ENCODE results near the gene TNNT2. TPM values are rescaled to one million over a fixed set of nuclear protein-coding genes. Genes with fewer than 3 reads are reported as not detected.

The TNNT2 gene
- total and polyA plus RNA-seq, 2 donors (not counting 1 experiment from before 2014, with no cell fraction given) = not detected

DNA sequence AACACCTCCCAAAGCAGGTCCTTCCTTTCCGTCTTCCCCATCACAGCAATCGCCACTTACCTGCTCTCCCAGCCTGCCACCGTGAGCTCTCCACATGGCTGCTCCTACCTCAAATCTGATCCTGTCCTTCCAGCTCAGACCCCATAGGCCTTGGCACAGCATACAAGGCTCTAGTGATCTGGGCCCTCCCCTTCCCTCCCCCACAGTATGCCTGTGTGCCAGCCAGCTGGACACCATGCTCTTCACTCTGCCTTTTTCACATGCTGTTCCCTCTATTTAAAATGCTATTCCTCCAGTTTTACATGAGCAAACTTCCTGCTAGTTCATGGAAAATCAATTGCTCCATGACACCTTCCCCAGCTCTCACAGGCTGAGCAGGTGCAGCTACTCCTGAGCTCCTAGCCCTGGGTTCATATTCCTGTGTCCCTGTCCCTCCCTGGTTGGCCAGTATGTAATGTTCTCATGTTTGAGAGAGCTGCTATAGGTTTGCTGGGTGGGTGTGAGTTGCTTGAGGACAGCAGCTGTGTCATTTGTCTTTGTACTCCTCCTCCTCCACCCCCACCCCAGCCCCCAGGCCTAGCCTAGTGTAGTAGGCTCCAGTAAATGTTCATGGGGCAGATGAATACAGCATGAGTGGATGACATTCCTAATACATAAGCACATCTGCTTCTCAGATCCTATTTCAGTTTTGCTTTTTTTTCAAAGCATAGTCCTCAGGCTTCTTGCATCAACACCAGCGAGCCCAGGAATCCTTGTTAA lies 6.3 kb upstream of the TNNT2 start:
- TF ChIP-seq, protein P1, sequence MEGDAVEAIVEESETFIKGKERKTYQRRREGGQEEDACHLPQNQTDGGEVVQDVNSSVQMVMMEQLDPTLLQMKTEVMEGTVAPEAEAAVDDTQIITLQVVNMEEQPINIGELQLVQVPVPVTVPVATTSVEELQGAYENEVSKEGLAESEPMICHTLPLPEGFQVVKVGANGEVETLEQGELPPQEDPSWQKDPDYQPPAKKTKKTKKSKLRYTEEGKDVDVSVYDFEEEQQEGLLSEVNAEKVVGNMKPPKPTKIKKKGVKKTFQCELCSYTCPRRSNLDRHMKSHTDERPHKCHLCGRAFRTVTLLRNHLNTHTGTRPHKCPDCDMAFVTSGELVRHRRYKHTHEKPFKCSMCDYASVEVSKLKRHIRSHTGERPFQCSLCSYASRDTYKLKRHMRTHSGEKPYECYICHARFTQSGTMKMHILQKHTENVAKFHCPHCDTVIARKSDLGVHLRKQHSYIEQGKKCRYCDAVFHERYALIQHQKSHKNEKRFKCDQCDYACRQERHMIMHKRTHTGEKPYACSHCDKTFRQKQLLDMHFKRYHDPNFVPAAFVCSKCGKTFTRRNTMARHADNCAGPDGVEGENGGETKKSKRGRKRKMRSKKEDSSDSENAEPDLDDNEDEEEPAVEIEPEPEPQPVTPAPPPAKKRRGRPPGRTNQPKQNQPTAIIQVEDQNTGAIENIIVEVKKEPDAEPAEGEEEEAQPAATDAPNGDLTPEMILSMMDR (IDR thresholded peaks at IDR 0.05) = no peak
- TF ChIP-seq EZH2 (IDR thresholded peaks at IDR 0.05; ENCODE audit: borderline replicate concordance, insufficient read depth, low read depth, low read length, poor library complexity, severe bottlenecking) = no peak
- WGBS (ENCODE audit: insufficient coverage) = 93% methylated on average over 4 of the region's 4 CpGs
- Mint-ChIP-seq H3K4me3 (no peak overlapping the region), H3K9me3 (ENCODE audit: insufficient read depth) (no peaks in the 10 kb centered on the region), H3K27ac (no peak overlapping the region), H3K4me1 (no peaks in the 10 kb centered on the region), H3K27me3 (peaks cover 32% of the 10 kb centered on the region)
- H3K4me1 ChIP-seq (ENCODE audit: control insufficient read depth in 2 of 2, insufficient read depth in 2 of 2, low read length in 2 of 2) = no peaks in the 10 kb centered on the region
- DNase-seq (no peak), ATAC-seq (ENCODE audit: low read depth) (no peak)
- no peaks in the 10 kb centered on the region for H3K9me3 ChIP-seq (ENCODE audit: control extremely low read depth in 1 of 3, control insufficient read depth in 2 of 3, insufficient read depth in 1 of 3, low read length in 2 of 3)
- H3K36me3 ChIP-seq (replicated peaks in 1 of 2; ENCODE audit: control extremely low read depth in 1 of 2, control insufficient read depth in 1 of 2, extremely low read depth in 1 of 2, insufficient read depth in 2 of 2, low read length in 1 of 2) = no peaks in the 10 kb centered on the region
- H3K27me3 ChIP-seq (replicated peaks in 1 of 4; ENCODE audit: control extremely low read depth in 1 of 4, control insufficient read depth in 3 of 4, insufficient read depth in 4 of 4, low read length in 3 of 4) = peaks cover 0 to 14% (median 0%) of the 10 kb centered on the region in 4 experiments
- H4K20me1 ChIP-seq (ENCODE audit: control insufficient read depth, insufficient read depth, low read length, poor library complexity, severe bottlenecking) = no peaks in the 10 kb centered on the region
- no peak overlapping the region for H2AFZ ChIP-seq (ENCODE audit: insufficient read depth, low read depth, low read length, poor library complexity, severe bottlenecking)
- no peak overlapping the region for H3K9ac ChIP-seq (ENCODE audit: low read length)
- ChIA-PET CTCF (interaction anchor here (1.3 kb wide), 1 partner anchor 21 kb away, joined by 3 read pairs; no protein-coding TSS in a partner anchor), POLR2A (no interaction called here)
- no peak overlapping the region for H3K4me3 ChIP-seq (ENCODE audit: control extremely low read depth in 1 of 5, extremely low read depth in 1 of 5, insufficient read depth in 1 of 5, low read depth in 2 of 5, low read length in 4 of 5)
- intact Hi-C loops (cut with micrococcal nuclease) = no loop called here
- no peak overlapping the region for H3K27ac ChIP-seq (ENCODE audit: low read length in 2 of 2)
- H3K4me2 ChIP-seq (replicated peaks; ENCODE audit: low read depth, low read length, poor library complexity, severe bottlenecking) = no peak overlapping the region
- H3K79me2 ChIP-seq (ENCODE audit: control insufficient read depth, insufficient read depth, low read length) = no peaks in the 10 kb centered on the region

DNA sequence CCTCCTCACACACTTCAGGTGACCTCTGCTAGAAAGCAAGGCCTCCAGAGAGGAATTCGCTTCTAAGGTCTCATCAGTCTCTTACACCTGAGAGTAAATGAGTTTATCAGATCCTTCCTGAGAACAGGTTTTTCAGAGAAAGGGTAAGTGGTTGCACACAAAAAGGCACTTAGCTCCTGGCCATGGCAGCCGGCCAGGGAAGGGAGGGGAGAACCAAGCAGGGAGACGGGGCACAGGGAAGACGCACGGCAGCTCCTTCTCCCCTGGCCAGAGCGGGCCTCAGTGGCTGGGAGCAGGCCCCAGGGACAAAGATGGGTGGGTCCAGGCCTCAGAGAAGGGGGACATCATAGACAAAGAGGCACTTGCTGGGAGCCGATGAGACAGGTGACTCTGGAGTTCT lies 3.6 kb upstream of the TNNT2 start:
- Histone ChIP-seq H3K4me3 (ENCODE audit: control extremely low read depth in 1 of 5, extremely low read depth in 1 of 5, insufficient read depth in 1 of 5, low read depth in 2 of 5, low read length in 4 of 5) (no peak overlapping the region), H3K9ac (ENCODE audit: low read length) (no peak overlapping the region), H3K27me3 (replicated peaks in 1 of 4; ENCODE audit: control extremely low read depth in 1 of 4, control insufficient read depth in 3 of 4, insufficient read depth in 4 of 4, low read length in 3 of 4) (peaks cover 0 to 5% (median under 1%) of the 10 kb centered on the region in 4 experiments), H3K27ac (ENCODE audit: low read length in 2 of 2) (no peak overlapping the region), H3K9me3 (ENCODE audit: control extremely low read depth in 1 of 3, control insufficient read depth in 2 of 3, insufficient read depth in 1 of 3, low read length in 2 of 3) (no peaks in the 10 kb centered on the region), H3K4me1 (ENCODE audit: control insufficient read depth in 2 of 2, insufficient read depth in 2 of 2, low read length in 2 of 2) (no peaks in the 10 kb centered on the region), H3K79me2 (ENCODE audit: control insufficient read depth, insufficient read depth, low read length) (no peaks in the 10 kb centered on the region), H2AFZ (ENCODE audit: insufficient read depth, low read depth, low read length, poor library complexity, severe bottlenecking) (no peak overlapping the region), H4K20me1 (ENCODE audit: control insufficient read depth, insufficient read depth, low read length, poor library complexity, severe bottlenecking) (no peaks in the 10 kb centered on the region), H3K36me3 (replicated peaks in 1 of 2; ENCODE audit: control extremely low read depth in 1 of 2, control insufficient read depth in 1 of 2, extremely low read depth in 1 of 2, insufficient read depth in 2 of 2, low read length in 1 of 2) (no peaks in the 10 kb centered on the region), H3K4me2 (replicated peaks; ENCODE audit: low read depth, low read length, poor library complexity, severe bottlenecking) (no peak overlapping the region)
- POLR2A ChIA-PET = no interaction called here
- no peak for TF ChIP-seq EZH2 (IDR thresholded peaks at IDR 0.05; ENCODE audit: borderline replicate concordance, insufficient read depth, low read depth, low read length, poor library complexity, severe bottlenecking)
- TF ChIP-seq, protein P1 (IDR thresholded peaks at IDR 0.05) = no peak
- no peaks in the 10 kb centered on the region for H3K4me1 Mint-ChIP-seq
- intact Hi-C loops (cut with micrococcal nuclease) = no loop called here
- H3K27me3 Mint-ChIP-seq = peaks cover 25% of the 10 kb centered on the region
- H3K4me3 Mint-ChIP-seq = no peak overlapping the region
- 95% methylated on average over 5 of the region's 7 CpGs for WGBS (ENCODE audit: insufficient coverage)
- CTCF ChIA-PET = interaction anchor here (0.7 kb wide), 1 partner anchor 176 kb away, joined by 3 read pairs; no protein-coding TSS in a partner anchor
- no peak overlapping the region for H3K27ac Mint-ChIP-seq
- H3K9me3 Mint-ChIP-seq (ENCODE audit: insufficient read depth) = no peaks in the 10 kb centered on the region
- no peak for DNase-seq
- no peak for ATAC-seq (ENCODE audit: low read depth)

All from B cell (primary cell).